BE2C (cell line): ENCODE results near the gene CBFA2T3.
A peak's percentile ranks its signal among the peaks of the same experiment; 100 is the strongest.
"Not testable (repeated sequence)": the region's sequence is repeated elsewhere in the genome, so short reads cannot be mapped to it uniquely, and the experiment has no call there.

Experiments used
- DNase-seq: peaks from one replicate; pipeline ENCODE4 v3.0.0-alpha.2; 2020
- H3K27me3 ChIP-seq: fragments of 250-450 bp; sonication (Bioruptor Pico); 2 replicates; pipeline ENCODE4 v1.5.1; 2020; ENCODE audit warnings: mild to moderate bottlenecking
- H3K36me3 ChIP-seq: fragments of 250-450 bp; sonication (Bioruptor Pico); 2 replicates; pipeline ENCODE4 v1.5.1; 2020; ENCODE audit warnings: mild to moderate bottlenecking
- H3K4me1 ChIP-seq: fragments of 250-450 bp; sonication (Bioruptor Pico); 2 replicates; pipeline ENCODE4 v1.5.1; 2020
- H3K4me3 ChIP-seq: 2 replicates; pipeline ENCODE4 v1.5.1; 2011; ENCODE audit warnings: low read depth, low read length
- H3K9me3 ChIP-seq: fragments of 250-450 bp; sonication (Bioruptor Pico); 2 replicates; pipeline ENCODE4 v1.5.1; 2020
- TF ChIP-seq, protein P1 (sequence below): IDR thresholded peaks from 2 replicates; pipeline ENCODE4 v1.5.1; 2012; ENCODE audit warnings: mild to moderate bottlenecking, low read depth, low read length

Gene CBFA2T3

DNA sequence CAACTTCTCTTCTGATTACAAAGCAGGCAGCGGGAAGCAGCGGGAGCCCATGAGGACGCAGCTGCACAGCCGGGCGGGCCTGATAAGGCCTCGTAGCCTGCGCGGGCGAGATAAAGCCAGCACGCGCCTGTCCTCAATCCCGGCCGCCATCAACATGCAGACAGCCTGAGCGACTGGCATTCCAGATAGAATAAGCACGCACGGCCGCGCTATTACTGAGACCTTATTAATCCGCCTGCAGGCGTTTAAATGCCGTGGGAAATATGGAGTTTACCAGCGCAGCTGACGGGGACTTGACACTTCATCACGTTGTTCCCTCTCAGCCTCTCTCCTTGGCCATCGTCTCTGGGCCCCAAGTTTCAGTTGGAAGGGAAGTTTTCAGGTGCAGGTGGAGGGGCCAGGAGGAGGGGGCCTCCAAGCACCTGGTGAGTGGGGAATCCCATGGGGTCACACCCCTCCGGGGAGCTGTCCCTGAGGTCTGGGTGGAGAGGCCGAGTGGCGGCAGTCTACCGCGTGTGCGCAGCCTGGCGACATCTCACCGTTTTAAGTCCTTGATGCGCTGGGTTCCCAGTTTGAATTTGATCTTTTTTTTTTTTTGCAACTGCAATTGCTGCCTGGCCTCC is 27.3 kb upstream of the CBFA2T3 start:
- Histone ChIP-seq H3K27me3 (peaks cover 11% of the 10 kb centered on the region), H3K9me3 (no peaks in the 10 kb centered on the region), H3K4me3 (peak overlapping the region; percentile 31), H3K36me3 (no peaks in the 10 kb centered on the region), H3K4me1 (peaks cover 11% of the 10 kb centered on the region)
- DNase-seq = peak; percentile 78
- TF ChIP-seq, protein P1, sequence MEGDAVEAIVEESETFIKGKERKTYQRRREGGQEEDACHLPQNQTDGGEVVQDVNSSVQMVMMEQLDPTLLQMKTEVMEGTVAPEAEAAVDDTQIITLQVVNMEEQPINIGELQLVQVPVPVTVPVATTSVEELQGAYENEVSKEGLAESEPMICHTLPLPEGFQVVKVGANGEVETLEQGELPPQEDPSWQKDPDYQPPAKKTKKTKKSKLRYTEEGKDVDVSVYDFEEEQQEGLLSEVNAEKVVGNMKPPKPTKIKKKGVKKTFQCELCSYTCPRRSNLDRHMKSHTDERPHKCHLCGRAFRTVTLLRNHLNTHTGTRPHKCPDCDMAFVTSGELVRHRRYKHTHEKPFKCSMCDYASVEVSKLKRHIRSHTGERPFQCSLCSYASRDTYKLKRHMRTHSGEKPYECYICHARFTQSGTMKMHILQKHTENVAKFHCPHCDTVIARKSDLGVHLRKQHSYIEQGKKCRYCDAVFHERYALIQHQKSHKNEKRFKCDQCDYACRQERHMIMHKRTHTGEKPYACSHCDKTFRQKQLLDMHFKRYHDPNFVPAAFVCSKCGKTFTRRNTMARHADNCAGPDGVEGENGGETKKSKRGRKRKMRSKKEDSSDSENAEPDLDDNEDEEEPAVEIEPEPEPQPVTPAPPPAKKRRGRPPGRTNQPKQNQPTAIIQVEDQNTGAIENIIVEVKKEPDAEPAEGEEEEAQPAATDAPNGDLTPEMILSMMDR = no peak

DNA sequence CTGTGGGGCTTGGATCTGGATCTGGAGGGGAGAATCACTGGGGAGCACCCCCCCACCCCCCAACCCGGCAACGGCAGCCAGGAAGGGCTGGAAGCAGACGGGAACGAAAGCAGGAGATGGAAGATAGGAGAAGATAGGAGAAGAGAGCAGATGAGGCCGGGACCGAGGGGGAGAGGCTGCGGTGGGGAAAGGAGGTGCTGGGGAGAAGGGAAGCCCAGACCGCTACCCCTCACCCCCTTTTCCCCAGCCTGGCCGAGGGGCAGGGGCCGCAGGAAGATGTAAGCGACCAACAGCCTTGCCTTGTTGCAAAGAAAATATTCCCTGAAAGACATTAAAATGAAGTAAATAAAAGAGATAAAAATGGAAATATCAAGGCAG is 26.8 kb upstream of the CBFA2T3 start:
- Histone ChIP-seq H3K36me3 (no peaks in the 10 kb centered on the region), H3K4me1 (peaks cover 11% of the 10 kb centered on the region), H3K9me3 (no peaks in the 10 kb centered on the region), H3K27me3 (peaks cover 11% of the 10 kb centered on the region), H3K4me3 (peak overlapping the region; percentile 31)
- TF ChIP-seq, protein P1 = no peak
- no peak for DNase-seq

DNA sequence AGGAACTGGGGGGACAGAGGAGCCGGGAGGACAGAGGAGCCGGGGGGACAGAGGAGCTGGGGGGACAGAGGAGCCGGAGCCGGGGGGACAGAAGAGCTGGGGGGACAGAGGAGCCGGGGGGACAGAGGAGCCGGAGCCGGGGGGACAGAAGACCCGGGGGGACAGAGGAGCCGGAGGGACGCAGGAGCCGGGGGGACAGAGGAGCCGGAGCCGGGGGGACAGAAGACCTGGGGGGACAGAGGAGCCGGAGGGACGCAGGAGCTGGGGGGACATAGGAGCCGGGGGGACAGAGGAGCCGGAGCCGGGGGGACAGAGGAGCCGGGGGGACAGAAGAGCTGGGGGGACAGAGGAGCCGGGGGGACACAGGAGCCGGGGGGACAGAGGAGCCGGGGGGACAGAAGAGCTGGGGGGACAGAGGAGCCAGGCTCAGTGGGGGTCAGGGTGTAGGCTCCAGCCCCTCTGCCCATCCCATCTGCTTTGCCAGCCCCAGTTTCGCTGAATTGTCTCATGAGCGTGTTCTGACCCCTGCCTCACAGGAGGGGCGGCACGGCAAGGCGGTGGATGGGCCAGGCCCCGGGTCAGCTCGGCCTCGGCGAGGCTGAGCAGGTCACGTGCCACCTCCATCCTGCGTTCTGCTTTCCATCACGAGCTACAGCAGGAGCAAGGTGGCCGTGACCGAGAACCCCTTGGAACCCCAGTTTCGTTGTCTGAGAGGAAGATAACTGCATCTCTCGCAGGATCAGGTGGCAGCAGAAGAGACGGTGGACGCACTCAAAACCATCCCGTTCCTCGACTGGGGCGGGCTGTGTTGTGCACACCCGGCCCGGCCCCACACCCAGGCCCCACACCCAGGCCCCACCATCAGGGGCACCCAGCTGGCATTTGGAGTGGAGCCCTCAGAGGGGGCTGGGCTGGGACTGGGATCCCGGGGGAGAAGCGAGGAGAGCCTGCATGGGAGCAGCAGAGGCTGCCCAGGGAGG is 26.1 kb upstream of the CBFA2T3 start:
- peak overlapping the region; percentile 31 for H3K4me3 ChIP-seq
- peaks cover 11% of the 10 kb centered on the region for H3K4me1 ChIP-seq

DNA sequence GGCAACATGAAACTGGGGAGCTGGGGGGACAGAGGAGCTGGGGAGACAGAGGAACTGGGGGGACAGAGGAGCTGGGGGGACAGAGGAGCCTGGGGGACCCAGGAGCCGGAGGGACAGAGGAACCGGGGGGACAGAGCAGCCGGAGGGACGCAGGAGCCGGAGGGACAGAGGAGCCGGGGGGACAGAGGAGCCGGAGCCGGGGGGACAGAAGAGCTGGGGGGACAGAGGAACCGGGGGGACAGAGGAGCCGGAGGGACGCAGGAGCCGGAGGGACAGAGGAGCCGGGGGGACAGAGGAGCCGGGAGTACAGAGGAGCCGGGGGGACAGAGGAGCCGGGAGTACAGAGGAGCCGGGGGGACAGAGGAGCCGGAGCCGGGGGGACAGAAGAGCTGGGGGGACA is 25.1 kb upstream of the CBFA2T3 start:
- peaks cover 11% of the 10 kb centered on the region for H3K4me1 ChIP-seq
- DNase-seq, H3K36me3 ChIP-seq, H3K4me3 ChIP-seq, H3K27me3 ChIP-seq, H3K9me3 ChIP-seq: not testable (repeated sequence)

More for the DNA sequence above, 26.1 kb upstream of the CBFA2T3 start:
- Histone ChIP-seq H3K36me3 (no peaks in the 10 kb centered on the region), H3K27me3 (peaks cover 11% of the 10 kb centered on the region), H3K9me3 (no peaks in the 10 kb centered on the region)
- TF ChIP-seq, protein P1 = no peak
- no peak for DNase-seq

DNA sequence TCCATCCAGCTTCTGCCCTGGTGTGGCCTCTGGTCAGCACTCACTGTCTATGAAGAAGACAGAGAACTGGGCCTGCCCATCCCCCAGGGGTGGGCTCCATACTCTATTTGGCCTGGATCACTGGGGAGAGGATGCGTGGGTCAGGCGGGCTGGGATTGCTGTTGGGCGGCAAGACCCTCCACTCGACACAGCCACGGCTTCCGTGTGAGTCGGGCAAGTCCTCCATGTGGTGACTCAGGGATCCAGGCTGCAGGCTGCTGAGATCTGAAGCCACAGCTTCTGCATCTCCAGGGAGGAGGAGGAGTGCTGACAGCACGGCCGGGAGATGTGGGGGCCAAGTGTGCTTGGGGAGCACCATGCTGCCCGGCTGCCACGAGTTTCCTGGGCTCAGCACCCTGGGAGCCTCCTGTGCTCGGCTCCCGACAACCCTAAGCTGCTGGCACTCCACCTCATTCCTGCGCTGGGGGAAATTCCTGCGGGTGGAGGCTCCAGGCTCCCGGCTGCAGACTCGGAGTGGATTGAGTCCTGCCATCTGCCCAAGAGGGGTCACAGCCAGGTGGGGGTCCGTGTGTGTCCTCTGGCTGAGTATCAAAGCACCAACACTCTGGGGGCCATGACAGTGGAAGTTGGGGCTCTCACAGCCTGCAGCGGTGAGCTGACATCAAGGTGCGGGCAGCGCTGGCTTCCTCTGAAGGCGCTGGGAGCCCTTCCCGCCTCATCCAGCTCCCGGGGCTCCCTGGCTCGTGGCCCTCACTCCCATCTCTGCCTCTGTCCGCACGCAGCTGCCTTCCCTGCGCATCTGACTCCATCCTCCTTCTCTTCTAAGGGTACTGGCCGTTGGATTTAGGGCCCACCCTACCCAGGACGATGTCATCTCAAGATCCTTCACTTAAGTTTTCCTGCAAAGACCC is 24.4 kb upstream of the CBFA2T3 start:
- Histone ChIP-seq H3K4me3 (no peak overlapping the region), H3K9me3 (no peaks in the 10 kb centered on the region), H3K36me3 (no peaks in the 10 kb centered on the region), H3K4me1 (peaks cover 11% of the 10 kb centered on the region), H3K27me3 (peaks cover 8% of the 10 kb centered on the region)
- no peak for DNase-seq
- TF ChIP-seq, protein P1 = no peak
